Measurements from ENCODE around the gene CCNYL1.

GRCh38 chr2:207746131-207746530, 34.7 kb downstream of the CCNYL1 start:
- TF ChIP-seq POLR2A (IDR thresholded peaks at IDR 0.05) = no peak
- peak; percentile 73 to 96 (median 87) for TF ChIP-seq CTCF (IDR thresholded peaks at IDR 0.05)

Measured in thyroid gland (tissue), 4 donors.